Stimulated activated CD4-positive, alpha-beta T cell treated with anti-CD3 and anti-CD28 coated beads, Interleukin-1b, Interleukin-23, amount 100 ng/mL, for 4 hours (primary cell): ENCODE measurements around the gene SPATA22.
"Not testable (repeated sequence)": the region's sequence is repeated elsewhere in the genome, so short reads cannot be mapped to it uniquely, and the experiment has no call there.

Experiments
- DNase-seq, 2 donors: peaks; one replicate each; pipeline ENCODE4 v3.0.0-alpha.2; 2020; ENCODE audit warnings: low read depth in 2 of 2

Gene SPATA22

DNA sequence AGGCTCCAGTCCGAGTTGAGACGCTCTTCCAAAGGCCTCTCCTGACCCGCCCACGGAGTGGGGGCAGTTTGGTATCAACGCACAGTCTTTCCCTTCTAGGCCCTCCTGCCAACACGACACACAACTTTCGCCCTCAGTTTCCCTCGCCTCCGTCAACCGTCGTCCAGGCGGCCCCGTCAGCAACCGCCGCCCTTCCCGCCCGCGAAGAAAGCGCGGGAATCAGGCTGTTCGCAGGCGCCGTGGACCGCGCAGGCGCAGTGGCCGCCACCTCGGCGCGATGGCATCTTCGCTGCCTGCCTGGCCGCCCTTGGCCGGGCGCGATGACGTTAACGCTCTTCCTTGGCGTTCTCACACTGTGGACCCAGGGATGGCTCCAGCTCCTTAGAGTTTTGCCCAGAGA is at the start of gene SPATA22:
Gene SPATA22, minus strand, starts transcription at position 221 of the 400 bp plus-strand sequence. CDS start 2,494 bp downstream, outside the sequence.
- DNase-seq = no peak

DNA sequence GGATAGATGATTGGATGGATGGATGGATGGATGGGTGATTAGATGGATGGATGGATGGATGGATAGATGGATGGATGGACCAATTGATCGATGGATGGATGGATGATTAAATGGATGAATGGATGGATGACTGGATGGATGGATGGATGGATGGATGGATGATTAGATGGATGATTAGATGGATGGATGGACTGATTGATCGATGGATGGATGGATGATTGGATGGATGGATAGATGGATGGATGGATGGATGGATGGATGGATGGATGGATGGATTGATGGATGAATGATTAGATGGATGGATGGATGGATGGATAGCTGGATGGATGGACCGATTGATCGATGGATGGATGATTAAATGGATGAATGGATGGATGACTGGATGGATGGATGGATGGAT is 47.9 kb upstream of the SPATA22 start:
- not testable (repeated sequence) for DNase-seq

- DNase-seq = no peak
Measured at GRCh38 chr17:3514873-3515272, 43.3 kb upstream of the SPATA22 start.

GRCh38 chr17:3514167-3514566 is 42.5 kb upstream of the SPATA22 start:
- DNase-seq = not testable (repeated sequence)

DNA sequence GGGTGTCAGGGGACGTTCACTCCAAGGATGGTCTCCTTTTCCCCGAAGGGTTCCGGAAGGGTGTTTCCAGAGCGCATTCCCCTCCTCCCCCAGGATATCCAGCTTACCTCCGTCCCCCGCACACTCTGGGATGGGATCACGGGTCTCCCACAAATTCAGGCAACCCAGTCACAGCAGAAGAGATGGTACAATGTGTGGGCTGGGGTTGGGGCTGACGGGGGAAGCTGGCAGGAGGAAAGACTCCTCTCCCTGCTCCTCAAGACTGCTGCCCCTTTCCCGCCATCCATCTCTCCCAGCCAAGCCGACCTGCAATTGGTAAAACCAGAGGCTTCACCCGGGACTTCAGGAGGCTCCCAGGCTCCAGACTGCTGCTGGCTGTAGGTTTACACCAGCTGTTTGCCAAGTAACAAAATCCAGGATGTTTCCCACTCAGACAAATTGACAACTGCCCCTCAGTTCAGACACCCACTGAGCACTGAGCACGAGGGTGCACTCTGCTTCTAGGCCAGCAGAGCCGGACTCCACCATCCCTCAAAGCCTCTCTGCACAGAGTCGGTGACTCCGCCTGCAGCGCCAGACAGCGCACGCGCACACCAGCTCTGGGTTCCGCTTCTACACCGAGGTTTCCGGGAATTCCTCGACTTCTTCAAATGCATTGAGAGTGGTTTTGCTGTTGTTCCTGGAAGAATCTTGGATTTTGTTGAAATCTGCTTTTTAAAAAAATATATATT is 41.9 kb upstream of the SPATA22 start:
- no peak for DNase-seq

DNA sequence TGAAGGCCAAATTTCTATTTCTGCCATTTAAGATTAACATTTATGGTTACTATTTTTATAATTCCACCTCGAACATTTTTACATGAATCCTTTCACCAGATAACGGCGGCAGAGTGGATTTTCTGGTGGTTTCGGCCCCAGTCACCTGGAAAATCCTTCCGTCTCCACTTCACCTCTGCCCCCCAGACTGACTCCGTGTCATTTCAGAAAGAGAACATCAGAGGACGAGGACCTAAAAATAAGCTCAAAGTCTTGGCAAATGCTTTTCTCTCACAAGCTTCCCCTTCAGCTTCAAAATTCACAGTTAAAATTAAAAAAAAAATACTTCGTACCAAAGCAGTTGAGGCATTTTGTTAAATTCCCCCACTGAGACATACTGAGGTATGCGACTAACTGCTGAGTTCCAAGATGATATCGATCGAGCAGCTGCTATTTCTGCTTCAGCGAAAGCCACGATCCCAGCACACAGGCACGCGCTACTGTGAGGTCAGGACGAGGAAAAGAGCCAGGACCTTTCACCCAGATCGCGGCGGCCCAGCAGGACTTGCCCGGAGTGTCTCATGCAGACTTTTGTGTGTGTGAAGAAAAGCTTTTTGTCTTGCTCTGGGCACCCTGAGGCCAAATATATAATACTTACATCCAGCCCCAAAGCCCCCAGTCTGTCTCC is 41.0 kb upstream of the SPATA22 start:
- no peak for DNase-seq

- DNase-seq = no peak
Measured at GRCh38 chr17:3511852-3512504, 40.4 kb upstream of the SPATA22 start.

DNA sequence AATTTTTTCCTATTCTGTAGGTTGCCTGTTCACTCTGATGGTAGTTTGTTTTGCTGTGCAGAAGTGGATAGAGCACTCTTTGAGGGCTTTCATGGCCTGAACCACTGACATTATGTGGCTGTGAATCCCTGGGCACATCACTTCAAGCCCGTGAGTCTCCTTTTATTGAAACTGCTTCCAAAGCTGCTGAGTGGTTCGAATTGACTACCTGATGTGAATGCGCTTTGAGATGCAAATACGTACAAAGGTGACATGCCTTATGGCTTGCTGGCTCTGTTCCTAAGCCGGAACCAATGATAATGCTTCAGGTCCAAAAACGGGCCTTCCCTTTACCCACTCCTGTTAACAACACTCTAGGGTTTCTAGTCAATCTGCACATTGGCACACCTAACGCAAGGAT is 38.5 kb upstream of the SPATA22 start:
- DNase-seq = no peak

DNA sequence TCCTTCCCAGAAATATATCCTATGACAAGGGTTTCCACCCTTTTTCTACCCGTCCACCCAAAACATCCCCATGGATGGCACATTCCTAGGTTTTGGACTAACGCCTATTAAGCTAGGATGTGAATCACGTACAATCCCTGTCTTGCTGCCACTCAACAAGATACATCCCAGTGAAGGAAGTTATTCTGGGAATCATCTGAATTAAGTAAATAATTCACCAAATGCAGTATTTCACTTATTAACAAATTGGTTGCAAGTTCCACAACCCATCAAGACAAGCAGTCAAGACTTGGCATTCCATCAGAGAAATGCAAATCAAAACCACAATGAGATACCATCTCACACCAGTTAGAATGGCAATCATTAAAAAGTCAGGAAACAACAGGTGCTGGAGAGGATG is 36.2 kb upstream of the SPATA22 start:
- DNase-seq = no peak

DNA sequence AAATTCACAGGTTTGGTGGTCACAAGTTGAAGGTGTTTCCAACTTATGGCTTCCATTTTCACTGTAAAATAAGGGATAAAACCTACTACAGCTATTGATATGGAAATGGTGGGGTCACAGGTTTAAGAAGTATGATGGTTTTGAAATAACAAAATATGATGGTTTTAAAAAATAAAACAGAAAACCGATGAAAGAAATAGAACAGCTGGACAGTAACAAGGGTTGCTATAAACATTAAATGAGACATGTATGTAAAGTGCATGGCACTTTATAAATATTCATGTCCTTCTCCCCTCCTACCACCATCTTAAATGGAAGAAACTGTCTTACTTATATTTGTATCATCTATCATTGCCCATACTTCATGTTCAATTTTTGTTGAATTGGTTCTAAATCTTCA is 35.5 kb upstream of the SPATA22 start:
- no peak for DNase-seq

DNA sequence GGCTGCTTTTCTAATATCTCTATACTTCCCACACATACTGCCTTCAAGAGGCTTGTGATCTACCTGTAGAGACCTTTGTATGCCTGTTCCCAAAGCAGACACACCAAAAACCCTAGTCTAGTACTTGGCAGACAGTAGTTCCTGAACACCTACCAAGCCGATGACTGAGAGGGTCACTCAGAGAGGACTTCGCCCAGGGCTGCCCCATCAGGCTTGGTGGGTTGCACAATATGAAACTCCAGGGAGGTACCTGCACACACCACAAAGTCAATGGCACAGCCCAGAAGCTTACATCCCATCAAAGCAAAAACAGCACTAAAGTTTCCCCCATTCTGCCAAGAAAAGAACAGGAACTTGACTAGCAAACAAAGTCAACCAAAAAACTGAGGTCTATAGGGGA is 34.4 kb upstream of the SPATA22 start:
- DNase-seq = no peak

DNA sequence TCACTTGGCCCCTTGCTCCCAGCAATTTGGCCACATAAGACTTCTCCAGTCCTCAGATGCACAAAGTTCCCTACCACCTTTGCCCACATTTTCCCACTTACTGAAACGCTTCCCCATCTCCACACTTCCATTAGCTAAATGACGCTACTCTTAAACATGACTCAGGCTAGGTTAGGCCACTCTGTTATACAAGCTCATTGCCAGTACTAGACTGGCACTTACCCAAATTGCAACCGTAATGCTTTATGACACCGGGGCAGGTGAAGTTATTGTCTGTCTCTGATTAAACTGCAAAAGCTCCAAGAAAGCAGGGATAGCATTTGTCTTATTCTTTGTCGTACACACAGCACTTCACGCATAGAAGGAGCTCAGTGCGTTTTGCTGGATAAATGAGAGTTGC is 33.4 kb upstream of the SPATA22 start:
- DNase-seq = no peak

DNA sequence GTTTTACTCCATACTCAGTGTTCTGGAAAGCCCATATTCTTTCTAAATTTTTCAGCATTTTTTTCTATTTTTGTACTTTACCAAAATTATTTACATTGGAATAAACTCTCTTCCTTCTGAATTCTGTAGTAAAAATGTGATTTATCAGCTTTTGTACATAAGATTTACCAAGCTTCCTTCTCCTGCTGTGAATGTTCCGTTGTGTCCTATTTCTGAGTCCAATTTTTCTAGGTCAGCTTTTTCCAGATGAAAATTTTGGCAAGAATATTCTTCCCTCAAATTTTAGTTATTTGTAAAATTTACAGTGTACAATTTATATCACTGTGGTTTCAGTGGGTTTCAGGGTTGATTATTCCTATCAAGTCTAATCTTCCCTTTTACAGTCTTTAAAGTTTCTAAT is 31.7 kb upstream of the SPATA22 start:
- DNase-seq = no peak

GRCh38 chr17:3502466-3502865 is 30.8 kb upstream of the SPATA22 start:
- no peak for DNase-seq

GRCh38 chr17:3501344-3501743 is 29.7 kb upstream of the SPATA22 start:
- no peak for DNase-seq

DNA sequence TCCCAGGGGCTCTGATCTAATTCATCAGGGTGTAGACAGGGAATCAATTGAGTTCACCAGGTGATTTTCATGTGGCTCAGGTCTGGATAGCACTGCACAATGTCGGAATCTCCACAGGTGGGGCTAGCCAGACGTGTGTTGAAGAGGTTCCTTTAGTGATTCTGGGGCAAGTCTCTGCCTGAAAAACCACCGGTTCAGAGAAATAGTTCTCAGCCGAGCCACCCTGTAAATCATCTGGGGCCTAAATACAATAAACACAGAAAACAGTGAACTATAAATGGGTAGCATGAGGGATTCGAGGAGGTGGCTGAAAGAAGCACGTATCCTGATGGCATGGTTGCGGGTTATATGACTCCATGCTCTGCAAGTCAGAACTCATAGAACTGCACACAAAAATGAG is 25.5 kb upstream of the SPATA22 start:
- DNase-seq = no peak

GRCh38 chr17:3485481-3486068 is 14.0 kb upstream of the SPATA22 start:
- no peak for DNase-seq

GRCh38 chr17:3482852-3483251 is 11.2 kb upstream of the SPATA22 start:
- DNase-seq = no peak

DNA sequence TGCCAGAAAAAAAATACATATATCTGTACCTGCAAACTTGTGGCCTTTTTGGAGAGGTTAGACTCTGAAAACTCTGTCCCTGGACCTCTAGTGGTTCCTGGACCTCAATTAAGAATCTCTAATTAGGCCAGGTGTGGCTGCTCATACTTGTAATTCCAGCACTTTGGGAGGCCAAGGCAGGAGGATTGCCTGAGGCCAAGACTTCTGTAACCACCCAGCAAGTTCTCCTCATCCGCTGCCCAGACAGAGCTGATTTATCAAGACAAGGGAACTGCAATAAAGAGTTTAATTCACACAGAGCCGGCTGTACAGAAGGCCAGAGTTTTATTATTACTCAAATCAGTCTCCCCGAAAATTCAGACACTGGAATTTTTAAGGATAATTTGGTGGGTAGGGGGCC is 8.4 kb upstream of the SPATA22 start:
- DNase-seq = no peak

DNA sequence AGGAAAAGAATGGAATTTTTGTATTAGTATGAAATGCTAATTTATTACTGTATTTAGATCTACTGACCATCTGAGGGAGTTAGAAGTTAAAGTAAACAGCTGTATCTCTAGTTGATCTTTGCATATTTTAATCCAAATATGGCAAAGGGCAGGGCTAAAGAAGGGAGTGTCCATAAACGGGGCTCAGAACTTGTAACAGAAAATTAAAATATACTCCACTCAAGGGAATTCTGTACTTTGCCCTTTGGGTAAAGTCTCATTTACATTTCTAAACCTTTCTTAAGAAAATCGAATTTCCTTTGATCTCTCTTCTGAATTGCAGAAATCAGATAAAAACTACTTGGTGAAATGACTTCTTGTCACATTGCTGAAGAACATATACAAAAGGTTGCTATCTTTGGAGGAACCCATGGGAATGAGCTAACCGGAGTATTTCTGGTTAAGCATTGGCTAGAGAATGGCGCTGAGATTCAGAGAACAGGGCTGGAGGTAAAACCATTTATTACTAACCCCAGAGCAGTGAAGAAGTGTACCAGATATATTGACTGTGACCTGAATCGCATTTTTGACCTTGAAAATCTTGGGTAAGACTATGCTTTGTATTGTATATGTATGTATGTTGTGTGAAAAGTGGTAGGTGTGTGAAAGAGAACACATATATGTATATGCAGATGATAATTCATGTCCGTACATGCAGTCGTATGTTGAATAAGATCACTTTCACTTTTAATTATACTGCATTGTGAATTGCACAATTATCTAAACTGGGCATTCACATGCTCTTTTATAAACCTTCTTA is 4.4 kb upstream of the SPATA22 start, which contains the start of gene ASPA:
Gene ASPA, plus strand, starts transcription at position 186 of the 799 bp plus-strand sequence. Its CDS starts 163 bp downstream, at position 349.
- DNase-seq = no peak

GRCh38 chr17:3475251-3475685 is 3.6 kb upstream of the SPATA22 start:
- no peak for DNase-seq

DNA sequence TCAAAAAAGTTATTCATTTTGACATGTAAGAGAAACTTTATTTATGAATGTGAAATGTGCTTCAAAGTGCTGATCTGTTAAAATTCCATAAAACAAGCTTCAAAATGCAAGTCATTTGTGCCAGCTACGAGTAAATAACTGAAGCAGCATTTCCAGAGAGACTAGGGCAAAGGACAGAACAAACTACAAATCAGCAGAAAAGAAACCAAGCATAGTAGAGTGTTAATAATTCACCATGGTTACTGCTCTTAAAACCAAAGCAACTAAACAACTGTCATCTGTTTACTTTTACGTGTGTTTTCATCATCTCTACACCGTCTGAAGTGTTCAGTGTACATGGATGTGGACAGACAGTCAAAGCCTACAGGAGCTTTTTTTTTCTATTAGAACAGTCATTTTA is 2.6 kb upstream of the SPATA22 start:
- DNase-seq = no peak
